ENCODE results near the gene IL18BP. TPM values are rescaled to one million over a fixed set of nuclear protein-coding genes. Genes with fewer than 3 reads are reported as not detected.

The IL18BP gene
- 1.6 and 2.2 TPM in 2 replicates for total RNA-seq

DNA sequence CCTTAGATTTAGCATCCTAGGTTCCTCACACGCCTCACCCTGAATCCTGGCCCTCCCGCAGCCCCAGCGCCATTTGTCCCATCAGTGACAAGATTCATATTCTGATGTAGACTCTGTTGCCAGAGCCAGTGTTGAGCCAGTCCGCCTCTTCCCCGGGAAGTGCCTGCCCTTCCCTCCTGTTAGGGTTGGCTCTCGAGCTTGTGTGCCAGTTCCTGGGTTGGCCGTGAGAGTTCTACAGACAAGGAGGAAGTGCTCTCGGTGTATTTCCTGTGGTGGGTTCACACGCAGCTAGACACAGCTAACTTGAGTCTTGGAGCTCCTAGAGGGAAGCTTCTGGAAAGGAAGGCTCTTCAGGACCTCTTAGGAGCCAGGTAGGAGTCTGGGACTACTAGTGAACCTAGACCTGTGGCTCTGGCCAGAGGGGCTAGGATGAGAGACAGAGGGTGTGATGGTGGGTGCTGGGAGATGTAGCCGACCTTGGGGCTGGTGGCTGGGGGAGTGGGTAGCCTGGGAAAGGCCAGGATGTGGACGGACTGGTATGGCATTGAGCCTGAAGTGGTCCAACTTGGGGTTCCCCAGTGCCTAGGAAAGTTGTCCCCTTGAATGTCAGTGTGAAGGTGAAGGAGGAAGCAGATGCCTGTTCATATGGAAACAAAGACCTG lies at the start of gene IL18BP:
Gene IL18BP (plus strand): TSS at position 261 of the 662 bp plus-strand sequence. CDS start 1,076 bp downstream, outside the sequence.

Other genes starting within 250 kb of the IL18BP start
- not detected in 2 replicates for gene DEFB108B, start 165.7 kb upstream of the IL18BP start, total RNA-seq
- not detected in 2 replicates for gene DEFB131B, start 120.5 kb upstream of the IL18BP start, total RNA-seq
- gene XNDC1N, start 70.3 kb upstream of the IL18BP start, total RNA-seq, result 5.5 and 5.7 TPM in 2 replicates
- 27.7 and 31.6 TPM in 2 replicates for gene RNF121, start 69.9 kb upstream of the IL18BP start, total RNA-seq
- 110 and 132 TPM in 2 replicates for gene NUMA1, start 81.6 kb downstream of the IL18BP start, total RNA-seq
- 7.7 and 9.0 TPM in 2 replicates for gene LRRC51, start 81.9 kb downstream of the IL18BP start, total RNA-seq
- gene LAMTOR1, start 104.4 kb downstream of the IL18BP start, total RNA-seq, result 68.2 and 81.2 TPM in 2 replicates
- gene TOMT, start 107.0 kb downstream of the IL18BP start, total RNA-seq, result not detected in 2 replicates
- 40.7 and 47.6 TPM in 2 replicates for gene ANAPC15, start 113.8 kb downstream of the IL18BP start, total RNA-seq
- 0.13 and 0.50 TPM in 2 replicates for gene FOLR3, start 136.8 kb downstream of the IL18BP start, total RNA-seq
- not detected in 2 replicates for gene FOLR1, start 193.2 kb downstream of the IL18BP start, total RNA-seq
- gene FOLR2, start 217.9 kb downstream of the IL18BP start, total RNA-seq, result not detected in 2 replicates
- gene INPPL1, start 225.9 kb downstream of the IL18BP start, total RNA-seq, result 40.1 and 41.6 TPM in 2 replicates
- not detected in 2 replicates for gene PHOX2A, start 245.3 kb downstream of the IL18BP start, total RNA-seq